SK-N-SH (cell line): ENCODE measurements around the gene TFPI. TPM values are rescaled to one million over a fixed set of nuclear protein-coding genes. Genes with fewer than 3 reads are reported as not detected.

Experiments
- CTCF ChIA-PET: fragments of 300-600, 350-600 bp; formaldehyde crosslinking; extraction: SDS; loops from one replicate; lab custom pipeline; 2021; lab: Yijun Ruan, JAX
- POLR2A ChIA-PET: fragments of 350-600 bp; sonication (Branson Sonifier 250); formaldehyde crosslinking; extraction: SDS; loops from one replicate; lab custom pipeline; 2020; ENCODE audit warnings: antibody characterized with exemption, inconsistent platforms; lab: Yijun Ruan, JAX
- DNase-seq: peaks from one replicate; pipeline ENCODE4 v3.0.0; 2012
- H2AFZ ChIP-seq: fragments of 200-600 bp; sonication (generic); 2 replicates; pipeline ENCODE4 v1.8.1; 2016; ENCODE audit warnings: antibody characterized with exemption, mild to moderate bottlenecking, low read depth
- H3F3A ChIP-seq: fragments of 200-600 bp; sonication (generic); replicated peaks from 2 replicates; pipeline ENCODE3; 2016; ENCODE audit warnings: antibody characterized with exemption, mild to moderate bottlenecking; ENCODE audit not compliant: insufficient read depth
- H3K27ac ChIP-seq, 2 experiments: fragments of 200-500 bp in 1 of 2; fragments of 200-600 bp in 1 of 2; sonication (Bioruptor generic) in 1 of 2; sonication (generic), shearing (Covaris generic) in 1 of 2; 2 replicates each; pipeline versions ENCODE4 v1.5.1 to v1.6.1; 2014 to 2016; ENCODE audit warnings: low read depth in 2 of 2, inconsistent platforms in 1 of 2, low read length in 1 of 2, mild to moderate bottlenecking in 1 of 2, mixed read lengths in 1 of 2
- H3K27me3 ChIP-seq: fragments of 200-600 bp; sonication (generic), shearing (Covaris generic); 2 replicates; pipeline ENCODE4 v1.6.1; 2016; ENCODE audit warnings: mixed run types; ENCODE audit not compliant: insufficient read depth
- H3K36me3 ChIP-seq, 2 experiments: fragments of 200-500 bp in 1 of 2; fragments of 200-600 bp in 1 of 2; sonication (Bioruptor generic) in 1 of 2; sonication (generic) in 1 of 2; replicated peaks in 1 of 2; 2 replicates each; pipeline versions ENCODE3 to v1.5.1; 2014 to 2016; ENCODE audit warnings: low read length in 1 of 2, mild to moderate bottlenecking in 1 of 2; ENCODE audit not compliant: insufficient read depth in 2 of 2, control insufficient read depth in 1 of 2
- H3K4me1 ChIP-seq, 2 experiments: fragments of 200-500 bp in 1 of 2; fragments of 200-600 bp in 1 of 2; sonication (Bioruptor generic) in 1 of 2; sonication (generic), shearing (Covaris generic) in 1 of 2; 2 replicates each; pipeline versions ENCODE4 v1.5.1 to v1.6.1; 2014 to 2016; ENCODE audit warnings: low read depth in 1 of 2, low read length in 1 of 2, mixed run types in 1 of 2; ENCODE audit not compliant: insufficient read depth in 2 of 2, control insufficient read depth in 1 of 2
- H3K4me2 ChIP-seq: fragments of 200-600 bp; sonication (generic), shearing (Covaris generic); 2 replicates; pipeline ENCODE4 v1.6.1; 2017; ENCODE audit warnings: mixed run types
- H3K4me3 ChIP-seq, 2 experiments: fragments of 200-500 bp in 1 of 2; fragments of 200-600 bp in 1 of 2; sonication (Bioruptor generic) in 1 of 2; sonication (generic), shearing (Covaris generic) in 1 of 2; 2 replicates each; pipeline versions ENCODE4 v1.5.1 to v1.8.1; 2014 to 2016; ENCODE audit warnings: low read depth in 2 of 2, inconsistent platforms in 1 of 2, low read length in 1 of 2, mild to moderate bottlenecking in 1 of 2, mixed read lengths in 1 of 2, moderate library complexity in 1 of 2
- H3K79me2 ChIP-seq: fragments of 200-600 bp; sonication (generic); 2 replicates; pipeline ENCODE4 v1.8.1; 2017; ENCODE audit warnings: mild to moderate bottlenecking; ENCODE audit not compliant: insufficient read depth
- H3K9ac ChIP-seq: fragments of 200-600 bp; sonication (generic); 2 replicates; pipeline ENCODE4 v1.6.1; 2017; ENCODE audit warnings: mixed run types
- H3K9me2 ChIP-seq: fragments of 200-600 bp; sonication (generic); 2 replicates; pipeline ENCODE4 v1.6.1; 2017; ENCODE audit warnings: mixed run types
- H3K9me3 ChIP-seq: fragments of 200-600 bp; sonication (generic); 2 replicates; pipeline ENCODE4 v1.6.1; 2017; ENCODE audit warnings: mixed run types, mild to moderate bottlenecking, moderate library complexity
- H4K20me1 ChIP-seq: fragments of 200-600 bp; sonication (generic); 2 replicates; pipeline ENCODE4 v1.6.1; 2017; ENCODE audit warnings: mild to moderate bottlenecking, mixed run types; ENCODE audit not compliant: insufficient read depth
- CHD2 ChIP-seq: fragments of 150-350 bp; IDR thresholded peaks from 2 replicates; pipeline ENCODE4 v1.6.1; 2018; ENCODE audit warnings: low read length; ENCODE audit not compliant: partially characterized antibody
- ELF1 ChIP-seq: IDR thresholded peaks from 2 replicates; pipeline ENCODE4 v1.4.0; 2012
- EP300 ChIP-seq, 2 experiments: IDR thresholded peaks; 2 replicates each; pipeline versions ENCODE4 v1.4.0 to v1.6.1; 2012; ENCODE audit warnings: borderline replicate concordance in 1 of 2, low read depth in 1 of 2, low read length in 1 of 2
- EZH2phosphoT487 ChIP-seq: fragments of 200-600 bp; sonication (generic); IDR thresholded peaks from 2 replicates; pipeline ENCODE4 v1.6.1; 2017; ENCODE audit warnings: low read depth, mixed run types, mild to moderate bottlenecking, antibody characterized with exemption, moderate library complexity, borderline replicate concordance
- FOSL2 ChIP-seq: IDR thresholded peaks from 2 replicates; pipeline ENCODE4 v1.4.0; 2012; ENCODE audit warnings: low read depth, mild to moderate bottlenecking, moderate library complexity, borderline replicate concordance
- FOXJ3 ChIP-seq: sonication (generic); formaldehyde crosslinking; IDR thresholded peaks from 2 replicates; pipeline ENCODE4 v1.5.1; 2020; ENCODE audit warnings: mild to moderate bottlenecking, missing genetic modification reagents
- FOXM1 ChIP-seq: IDR thresholded peaks from 2 replicates; pipeline ENCODE4 v1.4.0; 2012; ENCODE audit warnings: low read depth, mild to moderate bottlenecking
- GABPA ChIP-seq: IDR thresholded peaks from 2 replicates; pipeline ENCODE4 v1.4.0; 2012; ENCODE audit warnings: low read depth, mild to moderate bottlenecking
- GATA2 ChIP-seq: sonication (generic); formaldehyde crosslinking; IDR thresholded peaks from 2 replicates; pipeline ENCODE4 v1.5.0; 2020; ENCODE audit warnings: mild to moderate bottlenecking, missing genetic modification reagents
- IRF3 ChIP-seq: fragments of 150-350 bp; IDR thresholded peaks from 2 replicates; pipeline ENCODE4 v1.6.1; 2016; ENCODE audit warnings: mild to moderate bottlenecking, low read depth, low read length
- NFIC ChIP-seq: IDR thresholded peaks from 2 replicates; pipeline ENCODE4 v1.4.0; 2012; ENCODE audit warnings: borderline replicate concordance
- NRF1 ChIP-seq: IDR thresholded peaks from 2 replicates; pipeline ENCODE4 v1.6.1; 2012; ENCODE audit warnings: low read depth, mild to moderate bottlenecking, low read length
- POLR2AphosphoS5 ChIP-seq: IDR thresholded peaks from 2 replicates; pipeline ENCODE4 v1.6.1; 2012; ENCODE audit warnings: low read depth, low read length
- RAD21 ChIP-seq: IDR thresholded peaks from 2 replicates; pipeline ENCODE4 v1.6.1; 2012; ENCODE audit warnings: mild to moderate bottlenecking, low read length
- RCOR1 ChIP-seq: fragments of 150-350 bp; IDR thresholded peaks from 2 replicates; pipeline ENCODE4 v1.6.1; 2017; ENCODE audit warnings: antibody characterized with exemption, low read length
- RFX5 ChIP-seq: IDR thresholded peaks from 2 replicates; pipeline ENCODE4 v1.6.1; 2012; ENCODE audit warnings: mild to moderate bottlenecking, improper control_type of control experiment, low read length
- SIN3A ChIP-seq: IDR thresholded peaks from 2 replicates; pipeline ENCODE4 v1.6.1; 2012; ENCODE audit warnings: low read depth, mild to moderate bottlenecking, low read length, moderate library complexity, borderline replicate concordance
- SMC3 ChIP-seq: IDR thresholded peaks from 2 replicates; pipeline ENCODE4 v1.6.1; 2012; ENCODE audit warnings: low read depth, low read length, improper control_type of control experiment
- TAF1 ChIP-seq: IDR thresholded peaks from 2 replicates; pipeline ENCODE4 v1.6.1; 2012; ENCODE audit warnings: low read depth, mild to moderate bottlenecking, low read length, moderate library complexity, borderline replicate concordance
- TCF12 ChIP-seq: IDR thresholded peaks from 2 replicates; pipeline ENCODE4 v1.4.0; 2012
- TEAD4 ChIP-seq: IDR thresholded peaks from 2 replicates; pipeline ENCODE4 v1.4.0; 2012; ENCODE audit warnings: mild to moderate bottlenecking, borderline replicate concordance; ENCODE audit not compliant: insufficient read depth
- USF1 ChIP-seq: IDR thresholded peaks from 2 replicates; pipeline ENCODE4 v1.4.0; 2012; ENCODE audit warnings: low read depth, borderline replicate concordance
- YY1 ChIP-seq: IDR thresholded peaks from 2 replicates; pipeline ENCODE4 v1.4.0; 2012; ENCODE audit warnings: low read depth, mild to moderate bottlenecking
- WGBS: methylation state at CpG from one replicate; pipeline ENCODE4 v1.1.6; 2017; ENCODE audit warnings: low lambda C conversion rate; 5-methylcytosine and 5-hydroxymethylcytosine counted together
- polyA plus RNA-seq, 3 experiments: library from polyadenylated mRNA; depleted of rRNA; stranded (reverse); fragments of >200 nt; gene quantifications; 2 replicates each; pipeline ENCODE4 v1.2.3, GENCODE V29; 2012
- TF ChIP-seq, protein P1 (sequence below): IDR thresholded peaks from 2 replicates; pipeline ENCODE4 v1.4.0; 2012; ENCODE audit warnings: low read depth, borderline replicate concordance
- TF ChIP-seq, protein P2 (sequence below): fragments of 200-600 bp; sonication (generic); IDR thresholded peaks from 2 replicates; pipeline ENCODE4 v1.6.1; 2017; ENCODE audit warnings: antibody characterized with exemption, mild to moderate bottlenecking, moderate library complexity

The TFPI gene
- polyA plus RNA-seq, 1 of the 3 experiments (the other 2 are of a cell fraction) = 2.1 TPM

- TF ChIP-seq TEAD4 (no peak), SIN3A (no peak), GABPA (no peak), SMC3 (no peak), POLR2AphosphoS5 (no peak), FOXJ3 (CRISPR knock-in tag) (no peak), EZH2phosphoT487 (no peak), RAD21 (no peak), IRF3 (no peak), ELF1 (no peak)
Measured at GRCh38 chr2:187504312-187504921, 49.8 kb downstream of the TFPI start (continued).

DNA sequence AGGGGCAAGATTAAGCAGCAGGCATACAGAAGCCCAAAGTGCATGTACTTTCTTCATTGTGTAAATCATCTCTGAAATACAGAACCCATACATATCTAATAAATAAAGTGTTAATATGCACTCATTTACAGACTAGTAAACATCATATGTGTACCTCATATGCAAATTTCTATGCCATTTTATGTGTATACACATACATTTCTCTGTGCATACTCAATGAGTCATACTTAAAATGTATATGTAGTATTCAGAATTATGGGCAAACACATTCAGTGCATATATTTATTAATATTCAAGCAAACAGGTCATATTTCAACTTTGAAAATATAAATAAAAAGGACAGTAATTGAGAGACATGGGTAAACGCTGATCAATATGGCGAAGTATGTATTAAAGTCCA is 50.5 kb downstream of the TFPI start:
- peaks cover 13% of the 10 kb centered on the region for H3F3A ChIP-seq
- no peaks in the 10 kb centered on the region for H4K20me1 ChIP-seq
- TF ChIP-seq RFX5 (no peak), YY1 (no peak), TEAD4 (no peak), NFIC (no peak), TCF12 (no peak), RCOR1 (no peak), EP300 (IDR thresholded peaks at IDR 0.05; ENCODE audit: borderline replicate concordance in 1 of 2, low read depth in 1 of 2, low read length in 1 of 2) (no peak), USF1 (no peak), FOSL2 (no peak), TAF1 (no peak), CHD2 (no peak), NRF1 (no peak), SIN3A (no peak), GABPA (no peak), FOXM1 (no peak), GATA2 (CRISPR knock-in tag) (no peak), POLR2AphosphoS5 (no peak)
- TF ChIP-seq, protein P1, sequence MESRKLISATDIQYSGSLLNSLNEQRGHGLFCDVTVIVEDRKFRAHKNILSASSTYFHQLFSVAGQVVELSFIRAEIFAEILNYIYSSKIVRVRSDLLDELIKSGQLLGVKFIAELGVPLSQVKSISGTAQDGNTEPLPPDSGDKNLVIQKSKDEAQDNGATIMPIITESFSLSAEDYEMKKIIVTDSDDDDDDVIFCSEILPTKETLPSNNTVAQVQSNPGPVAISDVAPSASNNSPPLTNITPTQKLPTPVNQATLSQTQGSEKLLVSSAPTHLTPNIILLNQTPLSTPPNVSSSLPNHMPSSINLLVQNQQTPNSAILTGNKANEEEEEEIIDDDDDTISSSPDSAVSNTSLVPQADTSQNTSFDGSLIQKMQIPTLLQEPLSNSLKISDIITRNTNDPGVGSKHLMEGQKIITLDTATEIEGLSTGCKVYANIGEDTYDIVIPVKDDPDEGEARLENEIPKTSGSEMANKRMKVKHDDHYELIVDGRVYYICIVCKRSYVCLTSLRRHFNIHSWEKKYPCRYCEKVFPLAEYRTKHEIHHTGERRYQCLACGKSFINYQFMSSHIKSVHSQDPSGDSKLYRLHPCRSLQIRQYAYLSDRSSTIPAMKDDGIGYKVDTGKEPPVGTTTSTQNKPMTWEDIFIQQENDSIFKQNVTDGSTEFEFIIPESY = no peak
- TF ChIP-seq, protein P2, sequence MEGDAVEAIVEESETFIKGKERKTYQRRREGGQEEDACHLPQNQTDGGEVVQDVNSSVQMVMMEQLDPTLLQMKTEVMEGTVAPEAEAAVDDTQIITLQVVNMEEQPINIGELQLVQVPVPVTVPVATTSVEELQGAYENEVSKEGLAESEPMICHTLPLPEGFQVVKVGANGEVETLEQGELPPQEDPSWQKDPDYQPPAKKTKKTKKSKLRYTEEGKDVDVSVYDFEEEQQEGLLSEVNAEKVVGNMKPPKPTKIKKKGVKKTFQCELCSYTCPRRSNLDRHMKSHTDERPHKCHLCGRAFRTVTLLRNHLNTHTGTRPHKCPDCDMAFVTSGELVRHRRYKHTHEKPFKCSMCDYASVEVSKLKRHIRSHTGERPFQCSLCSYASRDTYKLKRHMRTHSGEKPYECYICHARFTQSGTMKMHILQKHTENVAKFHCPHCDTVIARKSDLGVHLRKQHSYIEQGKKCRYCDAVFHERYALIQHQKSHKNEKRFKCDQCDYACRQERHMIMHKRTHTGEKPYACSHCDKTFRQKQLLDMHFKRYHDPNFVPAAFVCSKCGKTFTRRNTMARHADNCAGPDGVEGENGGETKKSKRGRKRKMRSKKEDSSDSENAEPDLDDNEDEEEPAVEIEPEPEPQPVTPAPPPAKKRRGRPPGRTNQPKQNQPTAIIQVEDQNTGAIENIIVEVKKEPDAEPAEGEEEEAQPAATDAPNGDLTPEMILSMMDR = no peak
- TF ChIP-seq, all 33 proteins: peak for 0
- WGBS = 63% methylated on average over 2 of the region's 2 CpGs
- Histone ChIP-seq H3K9me3 (no peaks in the 10 kb centered on the region), H3K9me2 (no peaks in the 10 kb centered on the region; the same call in 1 of the 2 replicates), H3K27ac (peak overlapping the region in 1 of 2 experiments; percentile 76; a peak in 2 of 4 replicates), H3K4me1 (peaks cover 11 to 21% of the 10 kb centered on the region in 2 experiments), H3K79me2 (no peaks in the 10 kb centered on the region), H2AFZ (peak overlapping the region; percentile 78; the same call in 1 of the 2 replicates), H3K4me3 (no peak overlapping the region), H3K27me3 (no peaks in the 10 kb centered on the region), H3K4me2 (no peak overlapping the region), H3K36me3 (no peaks in the 10 kb centered on the region), H3K9ac (no peak overlapping the region)
- ChIA-PET CTCF (interaction anchor here (0.6 to 8.6 kb wide), 4 partner anchors 65 to 1909 kb away, joined by 3 to 335 read pairs (median 5); no protein-coding TSS in a partner anchor), POLR2A (no interaction called here)
- no peak for DNase-seq
